NOMO-1 treated with DMSO at 0.1 percent for 48 hours (cell line): ENCODE data around the gene KRTAP10-1.

Experiments used
- DNase-seq: peaks from one replicate; lab custom pipeline; 2025; ENCODE audit not compliant: unreplicated experiment; lab: John Stamatoyannopoulos, UW

The KRTAP10-1 gene

DNA sequence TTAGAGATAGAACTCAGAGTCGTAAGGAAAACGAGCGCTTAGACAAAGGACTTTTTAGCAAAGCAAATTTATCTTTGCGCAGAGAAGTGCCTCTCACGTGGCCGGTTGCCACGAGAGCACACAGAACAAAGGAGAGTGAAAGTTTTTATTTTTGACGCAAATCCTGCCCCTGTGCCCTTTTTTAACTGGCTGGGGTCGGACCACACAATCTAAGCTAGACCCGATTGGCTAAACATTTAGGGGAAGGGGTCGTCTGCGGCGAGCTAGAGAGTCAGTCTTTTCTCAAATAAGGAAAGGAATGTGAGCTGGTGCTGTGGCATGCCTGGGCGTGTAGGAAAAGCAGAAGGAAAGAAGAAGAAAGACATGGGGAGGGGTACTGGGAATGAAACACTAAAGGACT lies 8.9 kb upstream of the KRTAP10-1 start:
- no peak for DNase-seq

DNA sequence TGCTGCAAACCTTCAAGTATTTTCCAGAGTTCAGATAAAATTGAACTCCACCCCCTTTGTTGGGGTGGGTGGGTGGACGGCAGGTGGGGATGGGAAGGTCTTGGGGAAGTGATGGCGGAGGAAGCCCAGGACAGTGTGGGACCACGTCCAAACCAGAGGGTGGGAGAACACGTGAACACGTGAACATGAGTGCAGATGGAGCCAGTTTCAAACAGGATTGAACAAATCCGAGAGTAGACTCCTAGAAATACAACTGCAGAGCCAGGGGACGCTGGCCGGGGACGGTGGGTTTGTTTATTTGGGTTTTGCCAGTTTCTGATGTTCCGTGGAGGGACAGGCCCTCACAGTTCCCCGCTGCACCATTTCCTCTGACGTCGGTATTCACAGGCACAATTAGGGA lies 8.4 kb upstream of the KRTAP10-1 start:
- DNase-seq: no peak

DNA sequence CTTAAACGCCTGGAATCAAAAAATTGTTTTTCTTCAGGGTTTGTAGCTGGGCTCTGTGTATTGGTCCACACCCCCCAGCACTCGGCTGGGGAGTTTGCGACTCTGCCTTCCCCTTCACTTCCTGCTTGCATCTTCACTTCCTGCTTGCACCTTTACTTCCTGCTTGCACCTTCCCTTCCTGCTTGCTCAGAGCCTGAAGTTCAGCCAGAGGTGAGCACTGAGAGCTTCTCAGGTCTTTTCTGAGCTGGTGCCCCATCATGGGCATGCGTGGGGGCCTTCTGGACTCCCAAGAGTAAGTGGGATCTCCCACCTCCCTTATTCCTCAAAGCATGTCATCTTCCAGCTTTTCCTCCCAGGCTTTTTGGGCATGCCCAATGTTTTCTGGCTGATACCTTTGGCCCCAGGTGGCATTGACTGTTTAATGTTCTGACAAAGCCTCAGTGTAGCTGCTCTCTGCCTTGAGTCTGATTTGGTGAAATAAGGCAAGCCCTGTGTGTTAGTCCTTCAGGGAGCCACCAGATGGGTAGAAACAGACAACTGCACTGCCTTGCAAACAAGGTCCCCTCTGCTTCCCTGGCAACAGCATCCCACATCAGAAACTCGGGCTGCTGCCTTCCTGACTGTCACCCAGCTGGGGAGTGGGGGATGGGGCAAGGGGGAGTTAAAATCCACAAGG lies 7.8 kb upstream of the KRTAP10-1 start:
- no peak for DNase-seq

DNA sequence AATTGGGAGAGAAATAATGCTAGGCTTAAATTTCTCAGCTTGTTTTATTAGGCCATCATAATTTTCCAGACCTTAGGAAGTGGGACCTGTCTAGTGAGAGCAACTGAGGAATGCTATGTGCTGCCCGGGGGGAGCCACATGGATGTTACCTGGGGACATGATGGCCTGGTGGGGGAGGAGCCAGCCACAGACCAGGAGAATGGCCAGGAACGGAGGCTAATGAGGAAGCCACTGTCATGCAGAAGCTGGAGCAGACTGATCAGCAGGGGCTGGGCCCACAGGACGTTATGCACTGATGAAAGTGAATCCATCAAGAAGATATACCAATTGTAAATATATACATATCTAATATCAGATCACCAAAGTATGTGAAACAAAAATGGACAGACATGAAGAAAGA lies 4.6 kb upstream of the KRTAP10-1 start:
- DNase-seq: no peak

DNA sequence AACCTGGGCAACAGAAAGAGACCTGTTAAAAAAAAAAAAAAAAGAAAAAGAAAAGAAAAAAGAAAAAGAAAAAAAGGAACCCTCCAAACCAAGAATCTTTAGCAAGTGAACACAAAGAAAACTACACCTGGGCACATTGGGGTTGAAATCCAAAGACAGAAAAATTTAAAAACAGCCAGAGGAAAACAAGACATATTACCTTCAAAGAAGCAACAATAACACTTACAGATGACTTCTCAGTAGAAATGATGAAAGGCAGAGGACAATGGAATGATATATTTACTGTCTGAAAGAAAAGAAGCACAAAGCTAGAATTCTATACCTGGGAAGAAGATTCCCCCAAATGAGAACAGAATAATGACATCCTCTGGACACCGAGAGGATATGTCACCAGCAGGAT lies 2.7 kb upstream of the KRTAP10-1 start:
- DNase-seq: no peak

DNA sequence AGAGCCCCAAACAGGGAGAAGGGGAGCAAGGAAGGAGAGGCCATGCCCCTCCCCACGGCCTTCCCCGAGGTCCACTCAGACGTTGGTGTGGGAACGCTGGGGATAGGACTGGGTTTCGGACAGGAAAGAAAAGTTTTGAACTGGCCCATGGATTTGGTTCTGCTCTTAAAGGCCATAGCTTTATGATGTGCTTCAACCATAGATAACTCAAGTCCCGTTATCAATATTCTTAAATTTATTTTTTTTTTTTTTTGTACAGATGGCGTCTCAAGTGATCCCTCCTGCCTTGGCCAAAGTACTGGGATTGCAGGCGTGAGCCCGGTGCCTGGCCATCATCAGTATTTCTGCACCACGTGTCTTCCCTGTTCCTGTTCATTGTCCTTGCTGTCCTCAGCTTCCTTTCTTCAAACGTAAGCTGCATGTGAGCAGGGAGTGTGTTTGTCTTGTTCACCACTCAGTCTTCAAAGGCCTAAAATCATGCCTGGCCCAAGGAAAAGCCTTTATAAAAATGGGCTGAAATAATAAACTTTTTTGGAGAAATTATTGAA lies 820 bp upstream of the KRTAP10-1 start:
- DNase-seq: no peak

DNA sequence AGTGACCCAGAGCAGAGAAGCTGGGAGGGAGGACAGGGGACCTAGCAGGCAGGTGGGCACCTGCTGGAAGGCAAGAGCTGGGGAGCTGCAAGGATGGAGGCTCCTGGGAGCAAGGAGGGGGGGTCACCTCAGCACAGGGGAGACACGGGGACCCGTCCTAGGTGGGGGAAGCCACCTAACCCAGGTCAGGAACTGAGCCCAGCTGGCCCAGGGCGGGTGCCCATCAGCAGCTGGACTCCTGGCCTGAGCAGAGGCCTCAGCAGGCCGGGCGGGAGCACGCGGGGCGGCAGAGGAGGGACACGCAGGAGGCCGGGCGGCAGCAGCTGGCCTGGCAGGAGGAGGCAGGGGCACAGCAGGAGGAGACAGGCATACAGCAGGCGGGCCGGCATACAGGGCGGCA lies 949 bp downstream of the KRTAP10-1 start:
- no peak for DNase-seq

DNA sequence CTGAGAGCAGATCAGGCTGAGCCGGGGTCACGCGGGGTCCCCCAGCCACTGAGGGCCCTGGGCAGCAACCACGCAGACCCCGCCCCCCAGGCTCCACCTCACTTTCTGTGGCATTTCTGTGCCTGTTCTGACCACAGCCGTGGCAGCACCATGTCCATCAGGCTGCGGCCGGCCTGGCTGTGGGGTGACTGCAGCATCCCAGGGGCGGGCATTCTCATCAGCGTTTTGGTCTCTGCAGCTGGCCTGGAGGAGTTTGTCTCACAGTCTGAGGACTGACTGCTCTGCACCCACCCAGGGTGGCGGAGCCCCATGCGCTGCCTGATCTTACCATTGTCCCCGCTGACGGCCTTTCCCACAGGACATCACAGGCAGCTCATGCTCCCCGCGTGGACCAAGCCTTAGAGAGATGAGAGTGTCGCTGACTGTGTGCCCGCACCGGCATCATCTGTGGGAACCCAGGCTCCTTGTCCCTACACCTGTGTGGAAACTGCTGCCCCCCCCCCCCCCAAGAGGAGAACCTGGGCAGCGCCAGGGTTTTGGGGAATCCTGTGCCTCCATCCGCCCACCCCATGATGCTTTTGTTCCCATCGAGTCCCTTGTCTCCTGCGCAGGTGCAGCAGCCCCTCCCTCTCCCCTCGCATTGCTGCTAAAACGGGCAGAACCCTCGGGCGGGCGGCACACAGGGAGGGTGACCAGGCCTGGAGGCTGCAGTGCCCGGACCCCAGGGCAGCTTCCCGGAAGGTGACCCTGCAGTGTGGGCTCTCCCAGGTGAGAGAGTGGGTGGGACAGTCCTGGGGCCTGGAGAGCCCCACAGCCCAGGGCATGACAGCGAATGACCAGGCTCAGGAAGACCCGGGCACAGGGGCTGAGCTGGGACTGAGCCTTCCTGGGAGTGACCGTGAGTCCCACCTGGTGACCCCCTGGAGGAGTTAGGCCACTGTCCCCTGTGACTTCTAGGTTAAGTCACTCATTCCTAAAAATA lies 1.8 kb downstream of the KRTAP10-1 start:
- no peak for DNase-seq

DNA sequence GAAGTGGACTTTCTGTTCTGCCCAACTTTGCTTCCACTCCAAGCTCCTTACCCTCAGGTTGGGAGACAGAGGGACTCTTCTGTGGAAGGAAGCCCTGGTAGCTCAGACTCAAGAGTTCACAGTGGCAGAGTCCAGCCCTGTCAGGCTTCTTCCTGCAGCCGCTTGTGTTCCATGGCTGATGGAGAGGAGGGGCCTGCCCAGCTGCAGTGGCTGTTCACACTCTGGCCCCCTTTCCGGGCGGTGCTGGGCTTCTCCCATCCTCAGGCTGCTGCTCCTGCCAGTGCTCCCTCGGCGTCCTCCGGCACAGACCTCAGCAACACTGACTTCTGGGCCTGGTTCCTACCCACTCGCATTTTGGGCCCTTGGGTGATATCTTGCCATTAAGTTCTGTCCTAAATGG lies 4.0 kb downstream of the KRTAP10-1 start:
- DNase-seq: no peak

DNA sequence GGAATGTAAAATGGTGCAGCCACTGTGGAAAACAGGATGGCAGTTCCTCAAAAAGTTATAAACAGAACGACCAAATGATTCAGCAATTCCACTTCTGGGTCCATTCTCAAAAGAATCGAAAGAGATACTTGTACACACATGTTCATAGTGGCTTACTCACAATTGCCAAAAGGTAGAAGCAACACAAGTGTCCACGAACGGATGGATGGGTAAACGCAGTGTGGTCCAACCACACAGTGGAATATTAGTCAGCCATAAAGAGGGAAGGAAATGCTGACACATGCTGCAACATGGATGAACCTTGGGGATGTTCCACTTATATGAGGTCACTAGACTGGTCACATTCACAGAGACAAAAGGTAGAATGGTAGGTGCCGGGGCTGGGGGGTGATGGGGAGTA lies 5.3 kb downstream of the KRTAP10-1 start:
- DNase-seq: no peak

DNA sequence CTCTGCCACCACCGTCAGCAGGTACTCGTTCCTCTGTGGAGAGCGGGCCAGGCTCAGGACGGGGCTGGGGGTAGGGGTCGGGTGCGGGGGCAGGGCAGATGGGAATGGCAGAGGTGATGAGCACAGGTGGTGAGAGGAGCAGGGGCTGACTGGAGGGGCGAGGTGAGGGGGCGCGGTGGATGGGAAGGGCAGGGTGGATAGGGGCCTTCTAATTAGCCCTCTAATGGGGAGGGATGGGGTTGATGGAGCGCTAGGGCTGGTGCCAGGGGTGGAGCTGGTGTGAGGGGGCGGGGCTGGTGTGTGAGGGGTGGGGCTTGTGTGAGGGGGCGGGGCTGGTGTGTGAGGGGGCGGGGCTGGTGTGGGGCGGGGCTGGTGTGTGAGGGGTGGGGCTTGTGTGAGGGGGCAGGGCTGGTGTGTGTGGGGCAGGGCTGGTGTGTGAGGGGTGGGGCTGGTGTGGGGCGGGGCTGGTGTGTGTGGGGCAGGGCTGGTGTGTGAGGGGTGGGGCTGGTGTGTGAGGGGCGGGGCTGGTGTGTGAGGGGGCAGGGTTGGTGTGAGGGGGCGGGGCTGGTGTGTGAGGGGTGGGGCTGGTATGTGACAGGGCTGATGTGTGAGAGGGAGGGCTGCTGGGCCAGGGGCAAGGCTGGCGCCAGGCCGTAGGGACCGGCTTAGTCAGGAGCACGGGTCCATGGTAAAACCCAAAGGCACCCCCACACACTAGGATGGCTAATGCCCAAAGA lies 5.9 kb downstream of the KRTAP10-1 start:
- DNase-seq: no peak

DNA sequence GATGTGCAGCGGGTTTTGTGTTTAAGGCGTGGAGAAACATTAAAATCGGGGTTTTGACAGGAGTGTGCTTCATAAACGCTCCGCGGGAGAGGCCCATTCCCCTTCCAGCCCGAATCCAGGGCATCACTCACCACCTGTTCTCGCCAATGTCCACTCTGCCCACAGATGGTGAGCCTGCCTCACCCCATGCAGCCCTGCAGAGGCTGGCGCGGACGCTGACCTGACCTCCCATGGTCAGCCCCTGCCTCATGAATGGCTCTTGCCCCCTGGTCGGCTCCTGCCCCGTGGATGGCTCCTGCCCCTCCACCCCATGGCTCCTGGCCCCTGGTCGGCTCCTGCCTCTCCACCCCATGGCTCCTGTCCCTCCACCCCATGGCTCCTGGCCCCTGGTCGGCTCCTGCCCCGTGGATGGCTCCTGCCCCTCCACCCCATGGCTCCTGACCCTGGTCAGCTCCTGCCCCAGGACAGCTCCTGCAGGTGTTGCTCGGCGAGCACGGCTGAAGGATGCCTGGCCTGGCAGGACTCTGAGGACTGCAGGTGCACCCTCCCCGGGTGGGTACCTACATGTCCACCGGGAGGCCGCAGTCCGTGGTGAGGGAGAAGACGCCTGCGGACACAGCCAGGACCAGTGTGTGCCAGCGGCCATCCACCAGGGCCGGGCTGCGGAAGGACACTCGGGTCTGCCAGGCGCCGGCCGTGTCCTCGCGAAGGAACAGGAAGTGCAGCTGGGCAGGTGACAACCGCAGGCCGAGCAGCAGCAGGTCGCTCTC lies 6.7 kb downstream of the KRTAP10-1 start:
- no peak for DNase-seq

DNA sequence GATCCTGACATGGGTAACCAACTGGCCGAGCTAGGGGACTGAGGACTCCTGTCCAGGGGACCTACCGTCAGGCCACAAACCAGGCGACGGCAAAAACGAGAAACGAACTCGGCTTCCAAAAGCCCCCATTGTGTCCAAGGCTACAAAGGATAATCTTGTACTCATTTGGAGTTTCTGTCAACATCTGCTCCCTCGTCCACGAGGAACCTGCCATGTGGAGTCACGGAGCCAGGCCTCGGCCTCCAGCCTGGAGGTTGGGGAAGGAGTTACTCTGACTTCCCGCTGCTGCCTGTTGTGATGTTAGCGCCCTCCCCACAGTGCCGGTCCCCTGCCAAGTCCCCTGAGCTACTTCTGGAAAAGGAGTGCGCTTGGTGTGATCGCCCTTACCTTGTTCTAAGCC lies 7.3 kb downstream of the KRTAP10-1 start:
- no peak for DNase-seq

DNA sequence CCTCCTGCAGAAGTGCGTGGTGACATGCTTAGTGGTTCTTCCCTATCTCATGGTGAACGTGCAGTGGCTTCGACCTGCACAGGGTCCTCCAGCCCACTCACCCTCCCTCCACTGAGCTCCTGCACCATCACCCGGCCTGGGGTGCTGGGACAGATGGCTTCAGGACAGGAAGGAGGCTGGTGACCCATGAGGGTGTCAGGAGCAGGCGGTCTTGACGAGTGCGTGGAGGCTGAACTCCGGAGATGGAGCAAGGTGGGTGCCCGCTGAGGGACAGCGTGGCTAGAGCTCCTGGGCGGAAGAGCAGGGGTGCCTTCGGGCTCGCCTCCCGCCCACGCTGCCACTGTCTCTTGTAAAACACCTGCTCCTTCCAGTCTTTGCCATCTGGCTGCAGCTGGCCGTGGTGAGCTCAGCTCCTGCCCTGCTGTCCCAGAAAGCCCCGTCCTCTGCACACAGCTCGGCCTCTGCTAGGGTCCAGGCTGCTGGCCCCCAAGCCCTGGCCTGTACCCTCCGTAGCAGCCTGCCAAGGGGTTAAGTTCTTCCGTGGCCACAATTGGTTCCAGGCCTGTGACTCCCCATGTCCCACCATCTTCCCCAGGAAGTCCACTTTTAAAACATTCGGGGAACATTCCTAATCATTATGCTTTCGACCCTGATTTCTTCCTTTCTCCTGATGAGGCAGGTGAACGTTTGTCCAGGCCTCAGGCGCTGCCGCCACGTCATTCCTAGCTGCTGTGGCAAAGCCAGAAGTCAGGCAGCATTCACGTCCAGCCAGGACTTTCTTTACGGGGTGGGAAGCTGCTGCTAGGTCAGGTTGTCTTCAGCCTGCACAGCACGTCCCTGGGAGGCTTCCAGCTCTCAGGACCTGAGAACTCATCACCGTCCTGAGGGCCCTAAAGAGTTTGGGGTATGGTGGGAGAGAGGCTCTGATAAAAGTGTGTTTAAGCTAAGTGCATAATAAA lies 8.1 kb downstream of the KRTAP10-1 start:
- DNase-seq: no peak

DNA sequence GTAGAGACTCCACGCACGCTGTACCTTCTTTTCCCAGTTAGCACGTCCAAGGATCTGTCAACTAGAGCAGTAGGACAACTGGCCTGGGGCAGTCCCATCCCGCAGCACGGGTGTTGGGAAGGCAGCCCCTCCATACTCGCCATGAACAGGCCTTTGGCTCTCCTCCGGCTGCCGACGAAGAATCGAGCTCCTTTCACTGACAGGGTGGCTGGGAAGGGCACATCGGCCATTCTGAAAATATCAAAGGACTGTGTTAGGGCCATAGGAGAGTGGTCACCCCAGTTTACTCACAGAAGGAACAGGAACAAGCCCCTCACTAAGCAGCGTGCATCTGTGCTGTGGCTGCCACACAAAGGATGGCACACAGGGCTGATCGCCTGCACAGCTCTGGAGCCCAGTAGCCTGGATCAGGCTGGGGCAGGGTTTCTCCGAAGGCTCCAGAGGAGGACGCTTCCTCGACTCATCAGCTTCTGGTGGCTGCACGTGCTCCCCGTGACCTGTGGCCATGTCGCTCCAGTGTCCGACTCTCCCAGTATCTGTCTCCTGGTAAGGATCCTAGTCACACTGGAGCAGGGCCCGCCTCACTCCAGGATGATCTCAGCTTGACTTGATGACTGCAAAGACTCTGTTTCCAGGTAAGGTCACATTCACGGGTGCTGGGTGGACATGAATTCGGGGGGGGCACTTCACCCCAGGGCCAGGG lies 8.9 kb downstream of the KRTAP10-1 start:
- DNase-seq: no peak

DNA sequence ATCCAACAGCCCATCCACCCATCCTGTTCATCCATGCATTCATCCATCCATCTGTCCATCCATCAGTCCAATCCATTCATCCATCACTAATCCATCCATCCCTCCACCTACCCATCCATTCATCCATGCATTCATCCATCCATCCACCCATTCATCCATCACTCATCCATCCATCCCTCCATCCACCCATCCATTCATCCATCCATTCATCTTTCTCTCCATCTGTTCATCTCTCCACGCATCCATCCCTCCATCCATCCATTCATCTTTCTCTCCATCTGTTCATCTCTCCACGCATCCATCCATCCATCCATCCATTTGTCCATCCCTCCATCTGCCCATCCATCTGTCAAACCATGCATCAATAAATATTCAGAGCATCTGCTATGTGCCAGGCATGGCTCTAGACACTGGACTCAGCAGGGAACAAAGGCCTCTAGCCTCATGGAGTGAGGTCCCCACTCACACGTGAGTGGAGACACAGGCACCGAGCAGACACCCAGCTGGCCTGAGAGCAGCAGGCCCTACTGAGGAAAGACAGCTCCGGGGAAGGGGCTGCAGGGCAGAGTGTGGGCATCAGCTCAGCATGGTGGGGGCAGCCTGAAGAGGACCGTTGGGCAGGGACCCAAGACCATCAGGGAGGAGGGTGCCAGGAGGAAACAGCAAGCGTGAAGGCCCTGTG lies 9.6 kb downstream of the KRTAP10-1 start:
- DNase-seq: no peak

DNA sequence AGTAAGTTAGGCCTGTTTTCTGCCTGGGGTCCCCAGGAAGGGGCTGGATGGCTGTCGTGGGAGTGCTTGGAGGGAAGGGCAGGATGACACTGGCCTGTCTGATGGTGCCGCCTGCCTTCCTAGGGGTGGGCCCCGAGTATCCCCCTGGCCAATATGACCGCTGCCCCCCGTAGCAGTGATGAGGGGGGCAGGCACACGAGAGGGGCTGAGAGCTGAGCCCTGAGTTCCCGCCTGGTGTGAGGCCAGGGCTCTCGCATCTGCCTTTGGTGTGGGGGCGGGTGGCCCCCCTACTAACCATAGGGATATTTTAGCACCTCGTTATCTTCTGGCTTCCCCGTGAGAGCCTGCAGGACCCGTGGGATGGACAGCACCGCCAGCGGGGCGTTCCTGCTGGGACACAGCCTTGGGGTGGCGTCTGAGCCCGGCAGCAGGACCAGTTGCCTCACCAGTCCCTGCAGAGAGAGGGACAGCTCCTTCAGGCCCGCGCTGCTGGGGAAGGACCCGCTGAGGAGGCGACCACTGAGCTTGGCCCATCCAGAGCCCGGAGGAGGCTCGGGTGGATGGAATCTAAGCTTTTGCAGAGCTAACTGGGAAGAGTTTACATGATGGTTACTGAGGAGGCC lies 10.4 kb downstream of the KRTAP10-1 start:
- no peak for DNase-seq

DNA sequence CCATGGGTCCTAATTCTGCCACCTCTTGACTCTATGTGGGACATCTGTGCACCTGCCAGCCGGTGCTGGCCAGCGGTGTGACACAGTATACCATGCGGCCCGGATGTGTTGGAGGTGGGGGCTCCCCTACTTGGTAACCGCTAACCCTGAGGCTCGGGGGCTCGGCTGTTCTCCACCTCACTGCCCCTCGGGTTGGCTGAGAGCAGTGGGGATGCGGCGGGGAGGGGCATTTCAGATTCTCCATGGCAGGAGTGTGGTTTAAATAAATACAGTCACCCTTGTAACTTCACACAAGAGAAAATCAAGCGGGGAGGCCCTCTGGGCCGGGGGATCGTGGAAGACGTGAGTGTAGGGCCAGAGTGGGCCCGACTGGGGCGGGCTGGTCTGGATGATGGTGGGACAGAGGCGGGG lies 11.0 kb downstream of the KRTAP10-1 start:
- no peak for DNase-seq
